ENCODE measurements around the gene ATP11A.

GRCh38 chr13:112651750-112652511 is 37.9 kb upstream of the ATP11A start:
- TF ChIP-seq CTCF (IDR thresholded peaks at IDR 0.05; ENCODE audit: borderline replicate concordance, extremely low read depth, low read length, poor library complexity, severe bottlenecking) (no peak), EZH2 (IDR thresholded peaks at IDR 0.05; ENCODE audit: borderline replicate concordance, low read depth, low read length, severe bottlenecking) (no peak)

Data from DND-41 (cell line).